CD4-positive, CD25-positive, alpha-beta regulatory T cell (primary cell): ENCODE results near the gene GLIPR1L2. TPM values are rescaled to one million over a fixed set of nuclear protein-coding genes. Genes with fewer than 3 reads are reported as not detected.

Experiments
- ATAC-seq, 2 donors: fragments of 150-1000 bp; cut with Tn5 transposase; one replicate each; pipeline ENCODE4 v1.10.0; 2021; ENCODE audit warnings: low read depth in 2 of 2, moderate number of reproducible peaks in 2 of 2, moderate library complexity in 1 of 2
- DNase-seq, 3 donors: peaks; one replicate each; pipeline versions ENCODE4 v3.0.0 to v3.0.0-alpha.2; 2012 to 2022; ENCODE audit warnings: mixed read lengths in 1 of 3
- H3K27ac ChIP-seq: one replicate; pipeline ENCODE4 v1.7.0; 2013; ENCODE audit warnings: mild to moderate bottlenecking, low read length; ENCODE audit not compliant: insufficient read depth, poor library complexity, severe bottlenecking
- H3K27me3 ChIP-seq: one replicate; pipeline ENCODE4 v1.7.0; 2013; ENCODE audit warnings: low read length; ENCODE audit not compliant: control insufficient read depth, insufficient read depth
- H3K36me3 ChIP-seq: one replicate; pipeline ENCODE4 v1.7.0; 2013; ENCODE audit warnings: mild to moderate bottlenecking, low read length, moderate library complexity; ENCODE audit not compliant: control insufficient read depth, insufficient read depth
- H3K4me1 ChIP-seq: 2 replicates; pipeline ENCODE4 v1.7.0; 2013; ENCODE audit warnings: mild to moderate bottlenecking, low read length; ENCODE audit not compliant: insufficient read depth, control insufficient read depth, poor library complexity, severe bottlenecking
- H3K4me3 ChIP-seq: one replicate; pipeline ENCODE4 v1.7.0; 2013; ENCODE audit warnings: low read depth, mild to moderate bottlenecking, low read length, moderate library complexity
- H3K9me3 ChIP-seq, 2 experiments: 1 replicate in 1 of 2; 2 replicates in 1 of 2; pipeline ENCODE4 v1.7.0; 2013; ENCODE audit warnings: low read length in 2 of 2, mild to moderate bottlenecking in 1 of 2, moderate library complexity in 1 of 2; ENCODE audit not compliant: control insufficient read depth in 2 of 2
- H3K27ac Mint-ChIP-seq, 3 donors: one replicate each; pipeline ENCODE4 v1.8.0; 2020 to 2022; ENCODE audit warnings: mild to moderate bottlenecking in 3 of 3, mixed read lengths in 3 of 3, moderate library complexity in 2 of 3
- H3K27me3 Mint-ChIP-seq: one replicate; pipeline ENCODE4 v1.8.0; 2022; ENCODE audit warnings: mild to moderate bottlenecking, mixed read lengths
- H3K36me3 Mint-ChIP-seq: one replicate; pipeline ENCODE4 v1.8.0; 2020; ENCODE audit warnings: mixed read lengths
- H3K4me1 Mint-ChIP-seq, 4 donors: one replicate each; pipeline ENCODE4 v1.8.0; 2020 to 2022; ENCODE audit warnings: mixed read lengths in 4 of 4, mild to moderate bottlenecking in 1 of 4
- H3K4me3 Mint-ChIP-seq, 4 donors: one replicate each; pipeline ENCODE4 v1.8.0; 2020 to 2022; ENCODE audit warnings: mild to moderate bottlenecking in 4 of 4, mixed read lengths in 4 of 4, moderate library complexity in 3 of 4
- H3K9me3 Mint-ChIP-seq, 7 donors: one replicate each; pipeline ENCODE4 v1.8.0; 2020 to 2022; ENCODE audit warnings: mixed read lengths in 7 of 7, mild to moderate bottlenecking in 3 of 7, moderate library complexity in 2 of 7
- polyA plus RNA-seq, 4 donors: library from polyadenylated mRNA; unstranded; fragments of 300-500 nt; fragmentation: Illumina TruSeq; gene quantifications; one replicate each; pipeline ENCODE4 v1.2.3, GENCODE V29; 2021
- total RNA-seq: library from RNA; stranded (reverse); gene quantifications from one replicate; pipeline ENCODE4 v1.2.3, GENCODE V29; 2022

Gene GLIPR1L2
- total and polyA plus RNA-seq, 5 donors from 2014 or later: 0.27 to 2.2 (median 1.1) TPM; not detected in 1

DNA sequence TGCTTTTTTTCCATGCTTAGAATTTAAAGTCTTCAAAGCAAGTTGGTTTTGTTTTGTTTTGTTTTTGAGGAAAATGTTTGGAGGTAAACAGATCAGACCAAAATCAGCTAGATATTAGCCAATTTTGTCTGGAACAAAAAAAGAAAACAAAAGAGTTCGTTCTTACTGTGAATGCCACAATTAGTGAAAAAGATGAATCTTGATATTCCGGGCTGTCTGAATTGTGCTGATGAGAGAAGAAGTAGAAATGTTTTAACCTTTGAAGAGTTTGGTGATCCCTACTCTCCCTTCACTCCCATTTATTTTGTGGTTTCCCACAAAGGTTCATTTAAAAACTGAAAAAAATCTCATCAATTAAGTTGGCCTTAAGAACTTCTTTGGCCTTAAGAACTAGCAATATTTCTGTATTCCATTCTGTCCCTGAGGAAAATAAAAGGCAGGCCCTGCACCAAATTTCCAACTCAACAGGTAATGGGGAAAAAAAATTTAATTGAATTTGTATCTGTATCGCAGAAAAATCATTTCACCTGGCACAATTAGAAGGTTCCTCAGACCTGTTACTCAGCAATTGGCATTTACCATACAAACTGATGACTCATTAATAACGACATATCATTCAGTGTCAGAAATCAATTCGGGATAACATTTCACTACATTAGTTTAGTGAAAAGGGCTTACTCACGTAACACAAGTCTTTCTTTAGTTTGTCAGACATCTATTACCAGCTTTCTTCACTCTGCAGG lies 562 bp upstream of the GLIPR1L2 start:
- Histone ChIP-seq H3K27me3 (no peaks in the 10 kb centered on the region), H3K9me3 (no peaks in the 10 kb centered on the region), H3K4me3 (peak overlapping the region; percentile 79), H3K4me1 (peaks cover 35% of the 10 kb centered on the region), H3K36me3 (no peaks in the 10 kb centered on the region), H3K27ac (peak overlapping the region; percentile 84)
- Mint-ChIP-seq H3K4me3 (peak overlapping the region; percentile 90 to 96 (median 94)), H3K27me3 (no peaks in the 10 kb centered on the region), H3K9me3 (peaks cover 0 to 3% (median 0%) of the 10 kb centered on the region in 7 donors), H3K36me3 (no peaks in the 10 kb centered on the region), H3K27ac (peak overlapping the region; percentile 98 to 99 (median 98)), H3K4me1 (peaks cover 27 to 63% (median 45%) of the 10 kb centered on the region in 4 donors)
- ATAC-seq (no peak), DNase-seq (no peak)

DNA sequence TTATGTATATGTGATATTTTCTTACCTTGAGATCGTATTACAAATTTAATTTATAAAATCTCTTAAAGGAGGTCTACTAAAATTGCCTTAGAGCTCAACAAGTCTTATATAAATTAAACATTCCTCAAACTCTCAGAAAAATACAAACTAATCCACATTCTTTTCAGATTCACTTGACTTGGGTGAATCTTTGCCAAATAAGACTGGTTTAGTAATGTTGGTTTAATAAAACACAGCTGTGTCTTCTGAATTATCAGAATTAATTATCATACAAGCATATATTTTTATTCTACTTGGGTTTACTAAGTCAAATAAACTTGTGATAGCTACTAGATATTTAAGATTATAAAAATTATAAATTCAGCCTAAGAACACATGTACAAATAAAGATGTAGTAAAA lies 13.3 kb downstream of the GLIPR1L2 start:
- Histone ChIP-seq H3K9me3 (no peaks in the 10 kb centered on the region), H3K27ac (no peak overlapping the region), H3K27me3 (no peaks in the 10 kb centered on the region), H3K4me3 (no peak overlapping the region), H3K4me1 (no peaks in the 10 kb centered on the region), H3K36me3 (no peaks in the 10 kb centered on the region)
- no peak for DNase-seq
- Mint-ChIP-seq H3K4me3 (no peak overlapping the region), H3K36me3 (no peaks in the 10 kb centered on the region), H3K27ac (no peak overlapping the region), H3K27me3 (no peaks in the 10 kb centered on the region), H3K9me3 (peaks cover 0 to 2% (median 0%) of the 10 kb centered on the region in 7 donors), H3K4me1 (peaks cover 0 to 4% (median 0%) of the 10 kb centered on the region in 4 donors)
- ATAC-seq: no peak

DNA sequence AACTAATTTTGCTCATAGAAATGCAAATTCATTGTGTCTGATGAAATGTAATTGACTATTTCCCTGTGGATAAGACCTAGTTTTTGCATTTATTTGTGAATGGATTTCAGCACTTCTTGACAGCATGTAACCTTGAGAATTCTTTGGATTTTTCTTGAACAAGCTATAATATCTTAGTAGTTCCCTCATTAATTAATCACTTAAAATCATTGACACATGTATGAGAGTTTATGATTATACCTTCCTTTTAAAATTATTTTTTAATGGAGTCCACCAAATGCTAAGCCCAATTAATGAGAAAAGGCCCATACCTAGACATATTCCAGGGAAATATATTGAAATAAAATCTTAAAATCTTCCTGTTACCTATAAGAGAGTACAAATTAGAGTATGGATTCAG lies 16.8 kb downstream of the GLIPR1L2 start:
- no peak for DNase-seq
- Mint-ChIP-seq H3K4me1 (peaks cover 0 to 4% (median 0%) of the 10 kb centered on the region in 4 donors), H3K4me3 (no peak overlapping the region), H3K27me3 (no peaks in the 10 kb centered on the region), H3K27ac (no peak overlapping the region), H3K9me3 (peaks cover 0 to 3% (median 0%) of the 10 kb centered on the region in 7 donors), H3K36me3 (peaks cover 7% of the 10 kb centered on the region)
- H3K27ac ChIP-seq: no peak overlapping the region
- H3K27me3 ChIP-seq: no peaks in the 10 kb centered on the region
- no peak overlapping the region for H3K4me3 ChIP-seq
- H3K9me3 ChIP-seq: no peaks in the 10 kb centered on the region
- H3K4me1 ChIP-seq: no peaks in the 10 kb centered on the region
- no peak for ATAC-seq
- no peaks in the 10 kb centered on the region for H3K36me3 ChIP-seq

DNA sequence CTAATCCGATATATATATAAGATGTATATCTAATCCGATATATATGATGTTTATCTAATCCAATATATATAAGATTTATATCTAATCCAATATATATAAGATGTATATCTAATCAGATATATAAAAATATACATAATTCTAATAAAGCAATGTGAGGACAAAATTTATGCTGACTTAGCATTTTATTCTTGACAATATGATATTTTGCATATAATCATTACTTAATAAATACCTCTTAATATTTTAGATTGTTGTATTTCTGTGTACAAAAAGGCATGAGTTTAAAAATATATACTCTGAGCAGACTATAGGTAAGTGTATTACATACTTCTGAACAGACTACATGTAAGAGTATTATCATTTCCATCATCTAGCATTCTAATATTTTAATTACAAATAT lies 18.9 kb downstream of the GLIPR1L2 start:
- H3K4me1 ChIP-seq: no peaks in the 10 kb centered on the region
- H3K27ac Mint-ChIP-seq: no peak overlapping the region
- peaks cover 7% of the 10 kb centered on the region for H3K36me3 Mint-ChIP-seq
- ATAC-seq (no peak), DNase-seq (no peak)
- no peak overlapping the region for H3K27ac ChIP-seq
- no peak overlapping the region for H3K4me3 Mint-ChIP-seq
- no peak overlapping the region for H3K4me3 ChIP-seq
- H3K9me3 Mint-ChIP-seq: peaks cover 0 to 3% (median 0%) of the 10 kb centered on the region in 7 donors
- H3K27me3 ChIP-seq: no peaks in the 10 kb centered on the region
- no peaks in the 10 kb centered on the region for H3K36me3 ChIP-seq
- no peaks in the 10 kb centered on the region for H3K9me3 ChIP-seq
- no peaks in the 10 kb centered on the region for H3K27me3 Mint-ChIP-seq
- H3K4me1 Mint-ChIP-seq: peaks cover 0 to 4% (median 0%) of the 10 kb centered on the region in 4 donors

DNA sequence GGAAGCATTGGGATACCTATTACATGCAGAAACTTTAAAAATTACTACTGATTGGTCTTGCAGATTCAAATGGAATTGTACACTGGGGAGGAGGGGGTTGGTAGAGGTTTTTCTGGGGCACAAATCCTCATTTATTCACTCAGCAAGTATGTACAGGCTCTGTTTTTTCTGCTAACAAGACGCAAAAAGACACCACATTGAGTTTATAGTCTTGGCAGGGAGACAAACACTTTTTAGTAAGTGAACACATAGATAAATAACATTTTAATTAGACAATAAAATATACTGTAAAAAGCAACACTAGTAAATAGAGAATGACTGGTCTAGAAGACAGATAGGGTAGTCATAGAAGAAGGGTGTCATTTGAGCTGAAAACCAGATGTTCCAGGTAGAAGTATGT lies 23.8 kb downstream of the GLIPR1L2 start:
- Histone ChIP-seq H3K36me3 (no peaks in the 10 kb centered on the region), H3K4me3 (no peak overlapping the region), H3K4me1 (no peaks in the 10 kb centered on the region), H3K27ac (no peak overlapping the region), H3K27me3 (no peaks in the 10 kb centered on the region), H3K9me3 (no peaks in the 10 kb centered on the region)
- no peak for ATAC-seq
- no peak overlapping the region for H3K4me3 Mint-ChIP-seq
- peaks cover 7% of the 10 kb centered on the region for H3K36me3 Mint-ChIP-seq
- no peak for DNase-seq
- H3K27ac Mint-ChIP-seq: no peak overlapping the region
- peaks cover 0 to 3% (median 0%) of the 10 kb centered on the region in 7 donors for H3K9me3 Mint-ChIP-seq
- H3K4me1 Mint-ChIP-seq: peaks cover 0 to 7% (median 0%) of the 10 kb centered on the region in 4 donors
- no peaks in the 10 kb centered on the region for H3K27me3 Mint-ChIP-seq

DNA sequence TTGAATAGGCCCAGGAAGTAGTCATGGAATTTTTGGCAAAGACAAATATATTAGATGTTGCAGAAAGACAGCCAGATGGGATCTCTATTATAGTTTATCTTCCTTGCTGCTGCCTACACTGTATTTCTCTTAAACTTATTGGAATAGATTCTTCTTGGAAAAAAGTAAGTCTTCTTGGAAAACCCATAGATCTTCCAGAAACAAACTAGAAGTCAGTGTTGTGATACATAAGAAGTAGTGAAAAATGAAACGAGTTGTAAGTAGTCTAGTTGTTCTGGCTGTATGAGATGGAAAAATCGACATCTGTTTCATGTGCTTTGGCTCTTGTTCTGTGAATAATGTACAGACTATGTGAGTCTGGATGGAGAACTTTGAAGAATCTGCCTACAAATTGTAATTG lies 29.0 kb downstream of the GLIPR1L2 start:
- Histone ChIP-seq H3K36me3 (no peaks in the 10 kb centered on the region), H3K4me1 (no peaks in the 10 kb centered on the region), H3K27me3 (no peaks in the 10 kb centered on the region), H3K9me3 (no peaks in the 10 kb centered on the region), H3K27ac (no peak overlapping the region), H3K4me3 (no peak overlapping the region)
- no peak for ATAC-seq
- H3K4me1 Mint-ChIP-seq: peaks cover 0 to 7% (median 0%) of the 10 kb centered on the region in 4 donors
- no peaks in the 10 kb centered on the region for H3K27me3 Mint-ChIP-seq
- peaks cover 2% of the 10 kb centered on the region for H3K36me3 Mint-ChIP-seq
- H3K9me3 Mint-ChIP-seq: peaks cover 0 to 4% (median 0%) of the 10 kb centered on the region in 7 donors
- H3K27ac Mint-ChIP-seq: no peak overlapping the region
- H3K4me3 Mint-ChIP-seq: no peak overlapping the region
- DNase-seq: no peak

DNA sequence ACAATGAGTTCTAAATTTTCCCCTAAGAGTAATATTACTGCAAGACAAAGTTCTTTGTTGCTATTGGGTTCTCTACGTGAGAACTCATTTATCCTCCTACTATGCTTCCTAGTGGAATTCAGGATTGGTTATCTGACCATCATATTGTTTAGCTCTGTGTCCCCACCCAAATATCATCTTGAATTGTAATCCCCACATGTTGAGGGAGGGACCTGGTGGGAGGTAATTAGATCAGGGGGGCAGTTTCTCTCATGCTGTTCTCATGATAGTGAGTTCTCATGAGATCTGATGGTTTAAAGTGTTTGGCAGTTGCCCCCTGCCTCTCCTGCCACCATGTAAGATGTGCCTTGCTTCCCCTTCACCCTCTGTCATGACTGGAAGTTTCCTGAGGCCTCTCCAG lies 36.6 kb downstream of the GLIPR1L2 start:
- Mint-ChIP-seq H3K9me3 (peaks cover 0 to 29% (median 17%) of the 10 kb centered on the region in 7 donors), H3K27ac (no peak overlapping the region), H3K4me3 (no peak overlapping the region), H3K27me3 (peaks cover 11% of the 10 kb centered on the region), H3K4me1 (no peaks in the 10 kb centered on the region), H3K36me3 (peaks cover 16% of the 10 kb centered on the region)
- Histone ChIP-seq H3K4me3 (no peak overlapping the region), H3K27ac (no peak overlapping the region), H3K4me1 (no peaks in the 10 kb centered on the region), H3K9me3 (peaks cover 9 to 23% of the 10 kb centered on the region in 2 experiments), H3K36me3 (no peaks in the 10 kb centered on the region), H3K27me3 (no peaks in the 10 kb centered on the region)
- DNase-seq (no peak), ATAC-seq (no peak)

DNA sequence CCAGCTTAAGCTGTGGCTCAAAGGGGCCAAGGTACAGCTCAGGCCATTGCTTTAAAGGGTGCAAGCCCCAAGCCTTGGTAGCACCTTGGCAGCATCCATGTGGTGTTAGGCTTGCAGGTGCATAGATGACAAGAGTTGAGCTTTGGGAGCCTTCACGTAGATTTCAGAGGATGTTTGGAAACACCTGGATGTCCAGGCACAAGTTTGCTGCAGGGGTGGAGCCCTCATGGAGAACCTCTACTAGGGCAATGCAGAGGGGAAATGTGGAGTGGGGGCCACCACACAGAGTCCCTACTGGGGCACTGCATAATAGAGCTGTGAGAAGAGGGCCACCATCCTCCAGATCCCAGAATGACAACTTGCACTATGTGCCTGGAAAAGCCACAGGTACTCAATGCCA lies 37.9 kb downstream of the GLIPR1L2 start:
- Histone ChIP-seq H3K4me1 (no peaks in the 10 kb centered on the region), H3K9me3 (peaks cover 9 to 23% of the 10 kb centered on the region in 2 experiments), H3K27me3 (no peaks in the 10 kb centered on the region), H3K27ac (no peak overlapping the region), H3K4me3 (no peak overlapping the region), H3K36me3 (no peaks in the 10 kb centered on the region)
- peaks cover 16% of the 10 kb centered on the region for H3K36me3 Mint-ChIP-seq
- DNase-seq (no peak), ATAC-seq (no peak)
- no peak overlapping the region for H3K27ac Mint-ChIP-seq
- no peaks in the 10 kb centered on the region for H3K4me1 Mint-ChIP-seq
- H3K27me3 Mint-ChIP-seq: peaks cover 11% of the 10 kb centered on the region
- no peak overlapping the region for H3K4me3 Mint-ChIP-seq
- peaks cover 0 to 29% (median 17%) of the 10 kb centered on the region in 7 donors for H3K9me3 Mint-ChIP-seq
